ENCODE data around the gene GASK1B.

Gene GASK1B

DNA sequence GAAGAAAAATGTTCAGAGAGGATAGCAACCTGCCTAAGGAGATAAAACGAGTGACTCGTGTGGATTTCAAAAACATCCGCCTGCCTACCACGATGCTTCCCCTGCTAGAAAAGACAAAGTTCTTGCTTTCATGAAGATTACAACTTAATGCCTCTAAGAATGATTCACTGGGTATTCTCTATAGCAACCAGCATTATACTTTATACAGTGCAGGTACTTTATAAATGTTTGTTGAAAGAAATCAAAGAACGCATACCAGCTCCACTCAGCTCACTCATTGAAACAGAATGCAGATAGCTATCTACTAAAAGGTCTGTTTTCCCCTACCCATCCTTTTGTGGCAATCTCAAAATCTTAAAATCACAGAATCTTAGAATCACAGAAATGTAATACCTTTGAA, 33.7 kb downstream of the GASK1B start:
- DNase-seq (ENCODE audit: low spot score) = no peak

DNA sequence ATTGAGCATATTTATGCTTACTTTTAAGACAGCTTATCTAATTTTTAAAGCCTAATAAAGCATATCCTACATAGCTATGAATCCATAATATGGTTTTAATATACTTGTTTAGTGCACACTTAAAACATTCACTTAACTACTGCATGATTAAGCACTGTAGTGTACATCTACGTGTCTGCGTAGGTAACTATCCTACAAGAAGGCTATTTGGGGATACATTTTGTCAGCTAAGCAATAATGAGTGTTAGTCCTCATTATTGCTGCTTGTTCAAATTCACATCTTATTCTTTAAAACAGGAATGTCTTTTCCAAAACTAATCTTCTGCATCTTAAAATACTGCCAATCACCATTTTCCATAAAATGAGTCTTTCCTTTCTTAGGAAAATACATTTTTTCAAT, 38.6 kb downstream of the GASK1B start:
- no peak for DNase-seq (ENCODE audit: low spot score)

DNA sequence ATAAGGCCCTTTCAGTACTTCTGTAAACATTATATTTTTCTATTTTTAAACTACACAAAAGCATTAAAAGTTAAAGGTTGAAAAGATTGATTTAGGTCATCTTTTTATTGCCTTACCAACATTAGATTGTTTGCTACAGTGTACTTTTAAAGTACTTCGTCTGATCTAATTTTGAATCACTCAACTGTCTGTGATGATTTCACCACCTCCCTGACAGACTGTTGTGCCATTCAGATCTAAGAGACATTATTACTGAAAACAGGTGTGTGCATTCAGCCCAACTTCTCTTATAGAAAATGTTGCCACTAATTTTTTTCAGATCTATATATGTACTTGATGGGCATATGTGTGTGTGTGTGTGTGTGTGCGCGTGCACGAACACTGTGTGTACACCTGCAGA, 39.3 kb downstream of the GASK1B start:
- no peak for DNase-seq (ENCODE audit: low spot score)

DNA sequence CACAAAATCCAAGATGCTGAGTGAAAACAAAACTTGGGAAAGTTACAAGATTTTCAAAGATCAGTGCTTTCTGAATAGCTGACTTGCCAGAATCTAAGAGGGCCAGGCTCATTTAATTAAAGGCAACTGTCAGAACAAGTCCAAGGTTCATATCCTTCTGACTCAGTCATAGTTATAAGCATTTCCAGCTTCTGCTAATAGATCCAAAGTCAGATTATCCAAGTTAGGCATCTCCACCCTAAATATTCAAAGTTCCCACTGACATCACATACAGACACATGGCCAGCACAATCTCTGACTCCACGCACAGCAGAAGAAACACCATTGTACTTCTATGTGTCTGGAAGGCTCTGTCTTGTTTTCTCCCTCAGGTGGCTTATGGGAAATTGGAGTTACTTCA, 41.8 kb downstream of the GASK1B start:
- DNase-seq (ENCODE audit: low spot score) = peak; percentile 61

DNA sequence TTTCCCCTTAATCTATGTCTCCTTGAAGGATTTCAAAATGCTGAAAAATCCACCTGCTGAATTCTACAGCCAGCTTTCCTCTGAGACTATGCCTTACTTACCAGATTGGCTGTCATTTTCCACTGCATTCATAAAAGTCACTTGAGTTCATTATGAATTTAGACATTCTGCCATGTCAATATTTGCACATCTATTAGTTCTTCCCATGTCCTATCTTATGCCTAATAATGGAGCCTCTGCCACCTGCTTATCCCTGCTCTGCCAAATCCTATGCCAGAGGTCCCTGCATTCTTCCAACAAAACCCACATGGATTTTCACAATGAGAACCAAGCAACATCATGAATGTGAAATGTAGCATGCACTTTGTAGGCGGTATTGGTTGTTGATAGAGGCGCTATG, 42.6 kb downstream of the GASK1B start:
- no peak for DNase-seq (ENCODE audit: low spot score)

DNA sequence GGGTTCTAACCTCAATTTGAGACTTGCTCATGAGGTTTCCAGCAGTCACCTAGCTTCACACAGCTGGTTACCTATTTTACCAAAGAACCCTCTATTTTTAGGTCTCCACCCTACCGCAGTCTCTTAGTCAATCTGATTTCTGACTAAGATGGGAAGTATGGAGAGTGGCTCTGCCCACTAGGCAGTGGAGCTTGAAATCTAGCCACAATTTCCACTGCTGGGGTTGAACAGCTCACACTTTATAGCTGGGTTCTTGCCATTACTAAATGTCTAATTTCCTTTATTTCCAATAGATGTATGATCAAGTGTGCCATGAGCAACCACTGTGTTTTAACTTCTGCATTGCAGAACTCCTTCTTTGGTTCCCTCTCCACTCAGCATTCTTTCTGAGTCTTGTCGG, 43.1 kb downstream of the GASK1B start:
- DNase-seq (ENCODE audit: low spot score) = peak; percentile 14

DNA sequence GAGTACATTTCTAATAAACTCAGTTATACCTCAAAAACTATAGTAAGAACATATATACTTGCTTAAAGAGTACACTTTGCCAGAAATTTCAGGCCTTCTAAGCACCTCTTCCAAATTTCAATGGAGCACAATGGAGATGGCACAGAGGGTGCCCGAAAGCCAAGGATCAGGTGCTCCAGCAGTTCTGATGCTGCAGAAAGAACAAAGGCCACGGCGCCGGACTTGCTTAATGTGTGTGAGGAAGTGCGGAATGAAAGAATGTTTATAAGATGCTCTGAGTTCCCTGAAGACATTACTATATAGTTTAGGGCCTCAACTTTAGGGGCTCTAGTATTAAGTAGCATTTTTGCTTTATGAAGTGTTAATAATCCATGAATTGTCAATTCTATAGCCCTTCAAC, 44.3 kb downstream of the GASK1B start:
- no peak for DNase-seq (ENCODE audit: low spot score)

DNA sequence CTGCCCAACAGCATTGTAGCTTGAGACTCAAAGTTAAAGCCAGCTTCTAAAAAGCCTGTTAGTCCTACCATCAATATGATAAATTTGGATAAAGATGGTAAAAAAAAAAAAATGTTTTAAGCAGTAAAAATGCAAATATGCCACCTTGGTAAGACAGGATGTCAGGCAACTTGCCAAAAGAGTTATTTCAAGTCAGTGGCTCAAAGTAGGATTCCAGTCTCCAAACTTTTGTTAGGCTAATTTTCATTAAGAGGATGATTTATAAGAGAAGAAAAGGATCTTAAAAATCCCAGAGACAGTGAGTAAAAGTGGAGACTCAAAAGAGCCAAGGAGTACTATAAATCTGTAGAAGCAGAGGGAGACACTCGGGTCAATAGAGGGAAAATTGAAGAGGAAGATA, 47.5 kb downstream of the GASK1B start:
- no peak for DNase-seq (ENCODE audit: low spot score)
